ENCODE measurements around the gene ASAP2.

GRCh38 chr2:9401059-9401547 is 194.5 kb downstream of the ASAP2 start:
- TF ChIP-seq CTCF (IDR thresholded peaks at IDR 0.05) (no peak), EP300 (IDR thresholded peaks at IDR 0.05) (no peak), POLR2AphosphoS5 (IDR thresholded peaks at IDR 0.05) (no peak), POLR2A (IDR thresholded peaks at IDR 0.05) (no peak)

Measured in suprapubic skin (tissue), 4 donors.